Ishikawa (cell line): ENCODE data around the gene POLR3A.

Experiments
- CEBPB ChIP-seq: IDR thresholded peaks from 2 replicates; pipeline ENCODE4 v1.6.1; 2012
- CREB1 ChIP-seq: IDR thresholded peaks from 2 replicates; pipeline ENCODE4 v1.6.1; 2012; ENCODE audit warnings: low read depth
- EGR1 ChIP-seq: IDR thresholded peaks from 2 replicates; pipeline ENCODE4 v1.6.1; 2012
- EP300 ChIP-seq: IDR thresholded peaks from 2 replicates; pipeline ENCODE4 v1.6.1; 2012; ENCODE audit warnings: borderline replicate concordance
- FOXM1 ChIP-seq: IDR thresholded peaks from 2 replicates; pipeline ENCODE4 v1.6.1; 2012; ENCODE audit warnings: low read depth, borderline replicate concordance
- MAX ChIP-seq: IDR thresholded peaks from 2 replicates; pipeline ENCODE4 v1.6.1; 2012
- NFIC ChIP-seq: IDR thresholded peaks from 2 replicates; pipeline ENCODE4 v1.6.1; 2012
- RAD21 ChIP-seq: IDR thresholded peaks from 2 replicates; pipeline ENCODE4 v1.6.1; 2012; ENCODE audit warnings: low read depth
- REST ChIP-seq: IDR thresholded peaks from 2 replicates; pipeline ENCODE4 v1.6.1; 2012; ENCODE audit warnings: low read depth, mild to moderate bottlenecking
- TAF1 ChIP-seq: IDR thresholded peaks from 2 replicates; pipeline ENCODE4 v1.6.1; 2012; ENCODE audit warnings: low read depth, mild to moderate bottlenecking
- TCF12 ChIP-seq: IDR thresholded peaks from 2 replicates; pipeline ENCODE4 v1.6.1; 2012; ENCODE audit warnings: low read depth
- USF1 ChIP-seq: IDR thresholded peaks from 2 replicates; pipeline ENCODE4 v1.6.1; 2012
- YY1 ChIP-seq: IDR thresholded peaks from 2 replicates; pipeline ENCODE4 v1.6.1; 2012; ENCODE audit warnings: low read depth
- ZBTB7A ChIP-seq: IDR thresholded peaks from 2 replicates; pipeline ENCODE4 v1.6.1; 2012; ENCODE audit warnings: low read depth

GRCh38 chr10:78028438-78029268 is 662 bp downstream of the POLR3A start:
- TF ChIP-seq EP300, result no peak
- TF ChIP-seq CEBPB, result no peak
- TF ChIP-seq YY1, result no peak
- no peak for TF ChIP-seq RAD21
- TF ChIP-seq CREB1, result no peak
- no peak for TF ChIP-seq FOXM1
- TF ChIP-seq TAF1, result no peak
- no peak for TF ChIP-seq REST
- no peak for TF ChIP-seq NFIC
- TF ChIP-seq EGR1, result no peak
- TF ChIP-seq USF1, result no peak
- no peak for TF ChIP-seq ZBTB7A
- no peak for TF ChIP-seq TCF12
- TF ChIP-seq MAX, result no peak
